Body of pancreas (tissue), 4 donors: ENCODE measurements around the gene MAMSTR. TPM values are rescaled to one million over a fixed set of nuclear protein-coding genes. Genes with fewer than 3 reads are reported as not detected.
A peak's percentile ranks its signal among the peaks of the same experiment; 100 is the strongest.
"Not testable (repeated sequence)": the region's sequence is repeated elsewhere in the genome, so short reads cannot be mapped to it uniquely, and the experiment has no call there.

Experiments used
- ATAC-seq: fragments of 150-250 bp; one replicate; pipeline ENCODE4 v1.9.1; 2016
- DNase-seq, 4 donors: peaks; one replicate each; pipeline ENCODE4 v3.0.0-alpha.2; 2019
- H3K27ac ChIP-seq, 4 donors: fragments of 200-600 bp; sonication (generic); 1 replicate in 3 of 4; 2 replicates in 1 of 4; pipeline versions ENCODE4 v1.5.1 to v1.6.1; 2016 to 2019; ENCODE audit warnings: mild to moderate bottlenecking in 1 of 4, mixed read lengths in 1 of 4, moderate library complexity in 1 of 4
- H3K27me3 ChIP-seq, 2 donors: fragments of 200-600 bp; sonication (generic); one replicate each; pipeline ENCODE4 v1.6.0; 2016; ENCODE audit warnings: mild to moderate bottlenecking in 1 of 2
- H3K36me3 ChIP-seq, 2 donors: fragments of 200-600 bp; sonication (generic); replicated peaks in 1 of 2; 2 replicates each; pipeline ENCODE4 v1.5.1; 2016; ENCODE audit warnings: low read depth in 2 of 2; ENCODE audit not compliant: insufficient read depth in 1 of 2
- H3K4me1 ChIP-seq: fragments of 200-600 bp; sonication (generic); one replicate; pipeline ENCODE4 v1.6.0; 2016
- H3K4me3 ChIP-seq, 2 donors: fragments of 200-600 bp; sonication (generic); 1 replicate in 1 of 2; 2 replicates in 1 of 2; pipeline ENCODE4 v1.5.1; 2016 to 2019
- H3K9me3 ChIP-seq, 3 donors: fragments of 200-600 bp; sonication (generic); 1 replicate in 2 of 3; 2 replicates in 1 of 3; pipeline ENCODE4 v1.5.1; 2016
- POLR2A ChIP-seq, 3 donors: fragments of 450-650 bp; IDR thresholded peaks; one replicate each; pipeline ENCODE4 v1.6.1; 2016; ENCODE audit warnings: antibody characterized with exemption in 3 of 3, mild to moderate bottlenecking in 2 of 3
- WGBS, 2 donors: methylation state at CpG; one replicate each; pipeline ENCODE4 v1.1.5; 2017; 5-methylcytosine and 5-hydroxymethylcytosine counted together
- intact Hi-C: fragments of 100-400 bp; cut with DNase I; formaldehyde crosslinking; loops from one replicate; pipeline ENCODE4 v1.15.1; 2023
- total RNA-seq, 2 donors: library from RNA; depleted of rRNA; stranded (reverse); fragments of >200 nt; gene quantifications; one replicate each; pipeline ENCODE4 v1.1.0, GENCODE V29; 2016
- TF ChIP-seq, protein P1 (sequence below), 7 experiments: fragments of 450-650 bp in 4 of 7; fragments of 200-600 bp in 3 of 7; sonication (generic) in 3 of 7; IDR thresholded peaks; one replicate each; pipeline ENCODE4 v1.5.1; 2016 to 2019; ENCODE audit warnings: antibody characterized with exemption in 7 of 7

MAMSTR gene
- total RNA-seq, 2 donors from 2014 or later: 0.26 to 7.3 TPM

DNA sequence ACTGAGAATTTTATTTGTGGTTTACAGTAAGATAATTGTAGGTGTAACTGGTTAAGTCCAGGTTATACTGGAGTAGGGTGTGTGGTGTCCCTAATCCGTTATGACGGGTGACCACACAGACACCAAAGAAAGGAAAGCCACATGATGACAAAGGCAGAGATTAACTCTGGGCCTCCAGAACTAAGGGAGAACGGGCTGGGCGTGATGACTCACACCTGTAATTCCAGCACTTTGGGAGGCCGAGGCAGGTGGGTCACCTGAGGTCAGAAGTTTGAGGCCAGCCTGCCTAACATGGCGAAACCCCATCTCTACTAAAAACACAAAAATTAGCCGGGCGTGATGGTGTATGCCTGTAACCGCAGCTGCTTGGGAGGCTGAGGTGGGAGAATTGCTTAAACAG lies 33.9 kb downstream of the MAMSTR start:
- Histone ChIP-seq H3K9me3 (no peaks in the 10 kb centered on the region), H3K4me3 (no peak overlapping the region), H3K27me3 (no peaks in the 10 kb centered on the region), H3K27ac (no peak overlapping the region), H3K4me1 (peaks cover 15% of the 10 kb centered on the region), H3K36me3 (no peaks in the 10 kb centered on the region)
- WGBS, 2 donors: 86 to 91% methylated on average over 9 of the region's 9 CpGs
- no peak for TF ChIP-seq POLR2A (IDR thresholded peaks at IDR 0.05)
- TF ChIP-seq, protein P1, sequence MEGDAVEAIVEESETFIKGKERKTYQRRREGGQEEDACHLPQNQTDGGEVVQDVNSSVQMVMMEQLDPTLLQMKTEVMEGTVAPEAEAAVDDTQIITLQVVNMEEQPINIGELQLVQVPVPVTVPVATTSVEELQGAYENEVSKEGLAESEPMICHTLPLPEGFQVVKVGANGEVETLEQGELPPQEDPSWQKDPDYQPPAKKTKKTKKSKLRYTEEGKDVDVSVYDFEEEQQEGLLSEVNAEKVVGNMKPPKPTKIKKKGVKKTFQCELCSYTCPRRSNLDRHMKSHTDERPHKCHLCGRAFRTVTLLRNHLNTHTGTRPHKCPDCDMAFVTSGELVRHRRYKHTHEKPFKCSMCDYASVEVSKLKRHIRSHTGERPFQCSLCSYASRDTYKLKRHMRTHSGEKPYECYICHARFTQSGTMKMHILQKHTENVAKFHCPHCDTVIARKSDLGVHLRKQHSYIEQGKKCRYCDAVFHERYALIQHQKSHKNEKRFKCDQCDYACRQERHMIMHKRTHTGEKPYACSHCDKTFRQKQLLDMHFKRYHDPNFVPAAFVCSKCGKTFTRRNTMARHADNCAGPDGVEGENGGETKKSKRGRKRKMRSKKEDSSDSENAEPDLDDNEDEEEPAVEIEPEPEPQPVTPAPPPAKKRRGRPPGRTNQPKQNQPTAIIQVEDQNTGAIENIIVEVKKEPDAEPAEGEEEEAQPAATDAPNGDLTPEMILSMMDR (IDR thresholded peaks at IDR 0.05): no peak
- no peak for DNase-seq
- intact Hi-C loops: no loop called here
- ATAC-seq: no peak

DNA sequence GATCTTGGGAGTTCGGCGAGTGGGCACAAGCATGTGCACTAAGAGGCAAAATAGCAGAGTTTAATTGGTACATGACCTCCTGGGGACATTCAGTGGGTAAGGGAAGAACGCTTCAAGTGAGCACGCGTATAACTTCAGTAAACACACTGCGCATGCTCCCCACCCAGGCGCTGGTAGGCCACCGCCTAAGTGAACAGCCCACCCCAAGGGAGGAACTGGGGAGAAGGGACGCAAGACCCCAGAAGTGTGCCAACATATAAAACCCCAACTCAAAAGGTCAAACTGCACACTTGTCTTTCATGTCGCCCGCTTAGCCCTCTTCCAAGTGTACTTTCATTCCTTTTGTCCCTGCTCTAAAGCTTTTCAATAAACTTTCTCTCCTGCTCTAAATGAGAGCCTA lies 36.2 kb downstream of the MAMSTR start:
- intact Hi-C loops: no loop called here
- no peaks in the 10 kb centered on the region for H3K27me3 ChIP-seq
- no peak overlapping the region for H3K27ac ChIP-seq
- H3K4me3 ChIP-seq: no peak overlapping the region
- ATAC-seq (no peak), DNase-seq (peak in 2 of 4 donors; percentile 25 to 38)
- peaks cover 19% of the 10 kb centered on the region for H3K4me1 ChIP-seq
- no peaks in the 10 kb centered on the region for H3K9me3 ChIP-seq
- 73 to 88% methylated on average over 11 of the region's 11 CpGs for WGBS, 2 donors
- H3K36me3 ChIP-seq: no peaks in the 10 kb centered on the region
- TF ChIP-seq POLR2A (IDR thresholded peaks at IDR 0.05): no peak
- TF ChIP-seq, protein P1 (IDR thresholded peaks at IDR 0.05): no peak

DNA sequence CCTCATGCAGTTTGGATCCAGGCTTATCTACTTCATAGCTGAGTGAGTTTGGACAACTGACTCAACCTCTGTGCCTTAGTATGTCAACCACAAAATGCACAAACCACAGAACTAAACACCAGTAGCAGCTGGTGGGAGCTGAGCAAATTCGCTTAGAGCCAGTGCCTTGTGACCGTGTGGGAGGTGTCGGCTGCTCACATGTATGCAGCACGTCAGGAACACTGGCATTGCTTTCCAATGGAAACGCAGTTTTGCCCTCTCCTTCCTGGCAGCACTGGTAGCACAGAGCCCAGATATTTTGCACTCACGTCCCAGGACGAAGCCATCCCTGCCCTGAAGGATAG lies 38.4 kb downstream of the MAMSTR start:
- H3K27me3 ChIP-seq: no peaks in the 10 kb centered on the region
- H3K4me1 ChIP-seq: peaks cover 28% of the 10 kb centered on the region
- WGBS, 2 donors: 79 to 84% methylated on average over 7 of the region's 7 CpGs
- TF ChIP-seq, protein P1 (IDR thresholded peaks at IDR 0.05): no peak
- TF ChIP-seq POLR2A (IDR thresholded peaks at IDR 0.05): no peak
- DNase-seq (peak in 2 of 4 donors; percentile 41 to 52), ATAC-seq (no peak)
- H3K9me3 ChIP-seq: no peaks in the 10 kb centered on the region
- no peaks in the 10 kb centered on the region for H3K36me3 ChIP-seq
- H3K4me3 ChIP-seq: no peak overlapping the region
- H3K27ac ChIP-seq: no peak overlapping the region
- intact Hi-C loops: no loop called here

DNA sequence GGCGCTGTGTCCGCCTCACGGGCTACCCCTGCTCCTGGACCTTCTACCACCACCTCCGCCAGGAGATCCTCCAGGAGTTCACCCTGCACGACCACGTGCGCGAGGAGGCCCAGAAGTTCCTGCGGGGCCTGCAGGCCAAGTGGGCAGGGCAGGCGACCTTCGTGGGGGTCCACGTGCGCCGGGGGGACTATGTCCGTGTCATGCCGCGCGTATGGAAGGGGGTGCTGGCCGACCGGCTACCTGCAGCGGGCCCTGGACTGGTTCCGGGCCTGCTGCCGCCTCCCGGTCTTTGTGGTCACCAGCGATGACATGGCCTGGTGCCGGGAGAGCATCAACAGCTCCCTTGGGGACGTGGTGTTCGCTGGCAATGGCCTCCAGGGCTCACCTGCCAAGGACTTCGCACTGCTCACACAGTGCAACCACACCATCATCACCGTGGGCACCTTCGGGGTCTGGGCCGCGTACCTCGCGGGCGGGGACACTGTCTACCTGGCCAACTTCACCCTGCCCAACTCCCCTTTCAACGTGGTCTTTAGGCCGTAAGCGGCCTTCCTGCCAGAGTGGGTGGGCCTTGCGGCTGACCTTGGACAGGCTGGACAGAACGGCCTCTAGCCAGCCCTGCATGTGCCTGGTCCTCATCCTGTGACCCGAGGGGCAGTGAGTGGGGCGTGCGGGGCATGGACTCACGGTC lies 38.9 kb downstream of the MAMSTR start:
- 90 to 100% methylated on average over 17 to 31 of the region's 45 CpGs for WGBS, 2 donors
- H3K36me3 ChIP-seq: no peaks in the 10 kb centered on the region
- DNase-seq: no peak

DNA sequence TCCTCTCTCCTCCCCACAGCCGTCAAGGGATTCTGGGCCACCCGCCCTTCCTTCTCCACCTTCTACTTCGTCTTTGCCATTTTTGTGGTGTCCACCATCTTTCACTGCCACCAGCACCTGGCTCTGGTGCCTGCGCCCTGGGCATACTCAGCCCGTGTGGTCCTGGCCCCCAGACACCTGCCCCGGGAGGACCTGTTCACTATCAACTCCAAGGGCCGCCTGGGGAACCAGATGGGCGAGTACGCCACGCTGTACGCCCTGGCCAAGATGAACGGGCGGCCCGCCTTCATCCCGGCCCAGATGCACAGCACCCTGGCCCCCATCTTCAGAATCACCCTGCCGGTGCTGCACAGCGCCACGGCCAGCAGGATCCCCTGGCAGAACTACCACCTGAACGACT lies 39.5 kb downstream of the MAMSTR start:
- H3K27me3 ChIP-seq, H3K36me3 ChIP-seq, H3K9me3 ChIP-seq, DNase-seq, intact Hi-C loops, H3K27ac ChIP-seq, ATAC-seq, H3K4me3 ChIP-seq: not testable (repeated sequence)
- H3K4me1 ChIP-seq: peaks cover 36% of the 10 kb centered on the region
- 91 to 97% methylated on average over 6 to 19 of the region's 19 CpGs for WGBS, 2 donors

More for the DNA sequence above, 38.9 kb downstream of the MAMSTR start:
- Histone ChIP-seq H3K4me1 (peaks cover 31% of the 10 kb centered on the region), H3K9me3 (no peaks in the 10 kb centered on the region), H3K4me3 (no peak overlapping the region), H3K27me3 (no peaks in the 10 kb centered on the region), H3K27ac (no peak overlapping the region)
- TF ChIP-seq POLR2A (IDR thresholded peaks at IDR 0.05): no peak
- TF ChIP-seq, protein P1 (IDR thresholded peaks at IDR 0.05): no peak
- intact Hi-C loops: no loop called here
- no peak for ATAC-seq
